SH-SY5Y (cell line): Measurements from ENCODE around the gene PI4KB.

Experiments used
- GATA2 ChIP-seq: IDR thresholded peaks from 2 replicates; pipeline ENCODE4 v1.6.1; 2011; ENCODE audit warnings: mild to moderate bottlenecking, low read depth, low read length
- GATA3 ChIP-seq: IDR thresholded peaks from 2 replicates; pipeline ENCODE4 v1.6.1; 2011; ENCODE audit warnings: low read depth, mild to moderate bottlenecking, low read length, moderate library complexity

The PI4KB gene

GRCh38 chr1:151251656-151252470 lies 75.4 kb downstream of the PI4KB start:
- TF ChIP-seq GATA2 = no peak
- TF ChIP-seq GATA3 = no peak

- no peak for TF ChIP-seq GATA2
- no peak for TF ChIP-seq GATA3
These were observed 80.4 kb downstream of the PI4KB start for GRCh38 chr1:151246786-151247185.

- TF ChIP-seq GATA2 = no peak
- TF ChIP-seq GATA3 = no peak
These were observed 83.5 kb downstream of the PI4KB start for GRCh38 chr1:151243683-151244216.

- no peak for TF ChIP-seq GATA2
- TF ChIP-seq GATA3 = no peak
These were observed 84.8 kb downstream of the PI4KB start for GRCh38 chr1:151242442-151242841.
